GM19397 (cell line): Measurements from ENCODE around the gene CIB4.

Experiments used
- ATAC-seq: cut with Tn5 transposase; IDR thresholded peaks from one replicate; pipeline ENCODE4 v1.9.1; 2021; ENCODE audit warnings: mild to moderate bottlenecking, moderate library complexity; ENCODE audit not compliant: unreplicated experiment

Gene CIB4

GRCh38 chr2:26623541-26624495 lies 17.3 kb downstream of the CIB4 start:
- ATAC-seq: no peak

- no peak for ATAC-seq
These were observed 19.5 kb downstream of the CIB4 start for GRCh38 chr2:26621469-26622199.

- ATAC-seq: no peak
These were observed 21.0 kb downstream of the CIB4 start for GRCh38 chr2:26620031-26620605.

- no peak for ATAC-seq
These were observed 21.6 kb downstream of the CIB4 start for GRCh38 chr2:26619521-26619951.

- ATAC-seq: no peak
These were observed 22.1 kb downstream of the CIB4 start for GRCh38 chr2:26619096-26619495.

- ATAC-seq: no peak
These were observed 22.6 kb downstream of the CIB4 start for GRCh38 chr2:26618611-26619010.

- ATAC-seq: no peak
These were observed 23.5 kb downstream of the CIB4 start for GRCh38 chr2:26617588-26618083.

GRCh38 chr2:26616706-26617587 lies 24.2 kb downstream of the CIB4 start:
- ATAC-seq: no peak

- ATAC-seq: no peak
These were observed 25.1 kb downstream of the CIB4 start for GRCh38 chr2:26615860-26616705.

GRCh38 chr2:26615336-26615859 lies 25.8 kb downstream of the CIB4 start:
- ATAC-seq: no peak

GRCh38 chr2:26614216-26615138 lies 26.7 kb downstream of the CIB4 start:
- ATAC-seq: no peak

- ATAC-seq: no peak
These were observed 27.6 kb downstream of the CIB4 start for GRCh38 chr2:26613241-26614215.

- ATAC-seq: no peak
These were observed 28.5 kb downstream of the CIB4 start for GRCh38 chr2:26612522-26613240.

- ATAC-seq: no peak
These were observed 29.1 kb downstream of the CIB4 start for GRCh38 chr2:26612034-26612433.

- ATAC-seq: no peak
These were observed 30.4 kb downstream of the CIB4 start for GRCh38 chr2:26610504-26611335.
